Panc1 (cell line): ENCODE results near the gene HMCES. TPM values are rescaled to one million over a fixed set of nuclear protein-coding genes. Genes with fewer than 3 reads are reported as not detected.

Experiments used
- ATAC-seq: fragments of 200-7000 bp; cut with Tn5 transposase; 2 replicates; pipeline ENCODE4 v1.9.1; 2020; ENCODE audit warnings: mild to moderate bottlenecking, moderate library complexity
- BruUV-seq: library from RNA; stranded (reverse); fragments of 400-500 nt; replicated peaks from 2 replicates; lab custom pipeline; 2021; lab: Mats Ljungman, UMichigan
- CTCF ChIA-PET: fragments of 300-600 bp; sonication (Branson Sonifier 250); formaldehyde crosslinking; loops from one replicate; lab custom pipeline; 2022; ENCODE audit warnings: antibody characterized with exemption; lab: Charles Lee
- POLR2A ChIA-PET: fragments of 300-600 bp; sonication (Branson Sonifier 250); formaldehyde crosslinking; loops from one replicate; lab custom pipeline; 2022; ENCODE audit warnings: antibody characterized with exemption; lab: Charles Lee
- DNase-seq: peaks from one replicate; pipeline ENCODE4 v3.0.0-alpha.2; 2010; ENCODE audit warnings: low read depth, low spot score
- H3K27ac ChIP-seq: 2 replicates; pipeline ENCODE4 v1.5.1; 2011; ENCODE audit warnings: mild to moderate bottlenecking, low read length, inconsistent platforms
- H3K27me3 ChIP-seq: fragments of 200-500 bp; sonication (Bioruptor generic); 2 replicates; pipeline ENCODE4 v1.6.0; 2014; ENCODE audit warnings: low read length, inconsistent platforms; ENCODE audit not compliant: control insufficient read depth, insufficient read depth
- H3K36me3 ChIP-seq: fragments of 200-500 bp; sonication (Bioruptor generic); 2 replicates; pipeline ENCODE4 v1.5.1; 2014; ENCODE audit warnings: inconsistent platforms, mild to moderate bottlenecking, low read length, moderate library complexity; ENCODE audit not compliant: control insufficient read depth, insufficient read depth
- H3K4me1 ChIP-seq: 2 replicates; pipeline ENCODE4 v1.5.1; 2011; ENCODE audit warnings: inconsistent platforms, mild to moderate bottlenecking, low read length, moderate library complexity; ENCODE audit not compliant: control insufficient read depth, insufficient read depth
- H3K4me3 ChIP-seq, 2 experiments: 2 replicates each; pipeline ENCODE4 v1.5.1; 2011 to 2012; ENCODE audit warnings: low read depth in 2 of 2, low read length in 2 of 2, mild to moderate bottlenecking in 2 of 2, inconsistent platforms in 1 of 2, moderate library complexity in 1 of 2
- H3K9me3 ChIP-seq: fragments of 200-500 bp; sonication (Bioruptor generic); 2 replicates; pipeline ENCODE4 v1.5.1; 2014; ENCODE audit warnings: low read depth, mild to moderate bottlenecking, inconsistent platforms, low read length, moderate library complexity; ENCODE audit not compliant: control insufficient read depth, insufficient read depth
- CTCF ChIP-seq: fragments of 450-650 bp; IDR thresholded peaks from 2 replicates; pipeline ENCODE4 v1.5.1; 2017; ENCODE audit warnings: mild to moderate bottlenecking
- SIN3A ChIP-seq: IDR thresholded peaks from 2 replicates; pipeline ENCODE4 v1.6.1; 2012; ENCODE audit warnings: low read depth, mild to moderate bottlenecking, low read length, moderate library complexity, borderline replicate concordance; ENCODE audit not compliant: insufficient read depth
- TCF7L2 ChIP-seq: IDR thresholded peaks from 2 replicates; pipeline ENCODE4 v1.6.1; 2011; ENCODE audit warnings: mild to moderate bottlenecking, low read depth, low read length, inconsistent platforms
- in situ Hi-C: cut with HindIII; loops from 2 replicates; pipeline ENCODE4 v1.10.0; 2016; ENCODE audit warnings: low sequenced_read_pairs, low pct_unique_long_range_greater_than_20kb
- intact Hi-C: fragments of 100-400 bp; cut with micrococcal nuclease; formaldehyde crosslinking; loops from one replicate; pipeline ENCODE4 v1.10.0; 2022; ENCODE audit not compliant: unreplicated experiment
- total RNA-seq: library from RNA; stranded (reverse); gene quantifications from one replicate; pipeline ENCODE4 v1.2.1, GENCODE V29; 2021; ENCODE audit not compliant: unreplicated experiment
- TF ChIP-seq, protein P1 (sequence below), 2 experiments: IDR thresholded peaks; 2 replicates each; pipeline ENCODE4 v1.6.1; 2011 to 2012; ENCODE audit warnings: low read depth in 2 of 2, control low read depth in 1 of 2, low read length in 1 of 2, mild to moderate bottlenecking in 1 of 2, moderate library complexity in 1 of 2; ENCODE audit not compliant: insufficient read depth in 1 of 2

The HMCES gene
- total RNA-seq, 1 experiment from 2014 or later = 94.6 TPM

DNA sequence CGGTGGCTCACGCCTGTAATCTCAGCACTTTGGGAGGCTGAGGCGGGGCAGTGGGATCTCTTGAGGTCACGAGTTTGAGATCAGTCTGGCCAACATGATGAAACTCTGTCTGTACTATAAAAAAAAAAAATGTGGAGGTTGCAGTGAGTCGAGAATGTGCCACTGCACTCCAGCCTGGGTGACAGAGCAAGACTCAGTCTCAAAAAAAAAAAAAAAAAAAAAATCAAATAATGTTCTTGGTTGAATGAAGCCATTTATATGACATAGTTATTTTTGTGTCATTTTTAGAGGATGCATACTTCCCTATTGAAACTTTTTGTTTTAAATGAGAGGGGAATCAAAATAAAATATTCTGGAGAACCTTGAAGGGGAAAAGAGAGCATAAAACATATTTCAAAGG, 3.1 kb downstream of the HMCES start:
- Histone ChIP-seq H3K27ac (no peak overlapping the region), H3K27me3 (no peaks in the 10 kb centered on the region), H3K36me3 (no peaks in the 10 kb centered on the region; the same call in 1 of the 2 replicates), H3K9me3 (no peaks in the 10 kb centered on the region), H3K4me1 (peaks cover 17% of the 10 kb centered on the region), H3K4me3 (no peak overlapping the region)
- intact Hi-C loops = no loop called here
- ChIA-PET POLR2A (no interaction called here), CTCF (no interaction called here)
- ATAC-seq = no peak
- TF ChIP-seq SIN3A = no peak
- no peak for TF ChIP-seq CTCF
- TF ChIP-seq, protein P1, sequence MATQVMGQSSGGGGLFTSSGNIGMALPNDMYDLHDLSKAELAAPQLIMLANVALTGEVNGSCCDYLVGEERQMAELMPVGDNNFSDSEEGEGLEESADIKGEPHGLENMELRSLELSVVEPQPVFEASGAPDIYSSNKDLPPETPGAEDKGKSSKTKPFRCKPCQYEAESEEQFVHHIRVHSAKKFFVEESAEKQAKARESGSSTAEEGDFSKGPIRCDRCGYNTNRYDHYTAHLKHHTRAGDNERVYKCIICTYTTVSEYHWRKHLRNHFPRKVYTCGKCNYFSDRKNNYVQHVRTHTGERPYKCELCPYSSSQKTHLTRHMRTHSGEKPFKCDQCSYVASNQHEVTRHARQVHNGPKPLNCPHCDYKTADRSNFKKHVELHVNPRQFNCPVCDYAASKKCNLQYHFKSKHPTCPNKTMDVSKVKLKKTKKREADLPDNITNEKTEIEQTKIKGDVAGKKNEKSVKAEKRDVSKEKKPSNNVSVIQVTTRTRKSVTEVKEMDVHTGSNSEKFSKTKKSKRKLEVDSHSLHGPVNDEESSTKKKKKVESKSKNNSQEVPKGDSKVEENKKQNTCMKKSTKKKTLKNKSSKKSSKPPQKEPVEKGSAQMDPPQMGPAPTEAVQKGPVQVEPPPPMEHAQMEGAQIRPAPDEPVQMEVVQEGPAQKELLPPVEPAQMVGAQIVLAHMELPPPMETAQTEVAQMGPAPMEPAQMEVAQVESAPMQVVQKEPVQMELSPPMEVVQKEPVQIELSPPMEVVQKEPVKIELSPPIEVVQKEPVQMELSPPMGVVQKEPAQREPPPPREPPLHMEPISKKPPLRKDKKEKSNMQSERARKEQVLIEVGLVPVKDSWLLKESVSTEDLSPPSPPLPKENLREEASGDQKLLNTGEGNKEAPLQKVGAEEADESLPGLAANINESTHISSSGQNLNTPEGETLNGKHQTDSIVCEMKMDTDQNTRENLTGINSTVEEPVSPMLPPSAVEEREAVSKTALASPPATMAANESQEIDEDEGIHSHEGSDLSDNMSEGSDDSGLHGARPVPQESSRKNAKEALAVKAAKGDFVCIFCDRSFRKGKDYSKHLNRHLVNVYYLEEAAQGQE (IDR thresholded peaks at IDR 0.05; ENCODE audit: insufficient read depth in 1 of 2, low read depth in 2 of 2, low read length in 1 of 2) = no peak
- DNase-seq = no peak
- no TSS peak for BruUV-seq
- in situ Hi-C loops = no loop called here

- H3K27ac ChIP-seq = no peak overlapping the region
- peaks cover 14% of the 10 kb centered on the region for H3K4me1 ChIP-seq
- TF ChIP-seq TCF7L2 (no peak), CTCF (no peak)
- TF ChIP-seq, protein P1 (IDR thresholded peaks at IDR 0.05; ENCODE audit: insufficient read depth in 1 of 2, low read depth in 2 of 2, low read length in 1 of 2) = no peak
- H3K27me3 ChIP-seq = no peaks in the 10 kb centered on the region
- TSS peak; percentile 23 for BruUV-seq
- no peaks in the 10 kb centered on the region for H3K9me3 ChIP-seq
- ChIA-PET CTCF (no interaction called here), POLR2A (no interaction called here)
- intact Hi-C loops = no loop called here
- H3K36me3 ChIP-seq = no peaks in the 10 kb centered on the region; the same call in 1 of the 2 replicates
- in situ Hi-C loops = no loop called here
- no peak overlapping the region for H3K4me3 ChIP-seq
- ATAC-seq (no peak), DNase-seq (no peak)
Measured at GRCh38 chr3:129282727-129283327, 4.2 kb downstream of the HMCES start.
